ENCODE measurements around the gene FAM168B.
"Not testable (repeated sequence)": the region's sequence is repeated elsewhere in the genome, so short reads cannot be mapped to it uniquely, and the experiment has no call there.

Gene FAM168B

DNA sequence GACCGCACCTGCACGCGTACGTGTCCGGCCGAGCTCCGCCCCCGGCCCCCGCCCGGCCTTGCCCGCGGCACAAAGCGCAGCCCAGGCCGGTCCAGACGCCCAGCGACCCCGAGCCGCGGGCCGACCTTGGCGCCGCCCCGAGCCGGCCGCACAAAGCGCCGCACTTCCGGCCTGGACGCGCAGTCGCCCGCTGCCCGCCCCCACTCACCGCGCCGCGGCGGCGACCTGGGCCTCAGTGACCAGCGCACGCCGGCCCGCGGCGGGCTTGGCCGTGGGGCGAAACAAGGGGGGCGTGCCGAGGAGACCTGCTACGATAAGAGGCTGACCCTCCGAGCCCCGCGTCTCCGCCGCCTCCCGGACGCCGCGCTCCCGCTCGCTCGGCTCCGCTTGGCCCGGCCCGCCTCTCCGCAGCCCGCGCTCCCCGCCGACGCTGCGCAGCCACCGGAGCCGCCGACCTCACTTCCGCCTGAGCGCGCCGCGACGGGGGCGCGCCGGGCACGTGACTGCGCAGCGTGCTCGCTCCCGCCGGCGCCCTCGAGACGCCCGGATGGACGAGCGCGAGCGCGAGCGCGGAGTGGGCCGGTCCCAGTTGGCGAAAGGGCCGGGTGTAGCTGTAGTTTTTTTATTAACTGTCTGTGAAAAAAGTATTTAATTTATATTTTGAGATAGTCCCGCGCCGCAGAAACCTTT lies at the start of gene FAM168B:
FAM168B (minus strand) TSS at position 455 of the 690 bp plus-strand sequence. CDS start 10,814 bp downstream, outside the sequence.
- DNase-seq (ENCODE audit: low read depth) = peak; percentile 53

DNA sequence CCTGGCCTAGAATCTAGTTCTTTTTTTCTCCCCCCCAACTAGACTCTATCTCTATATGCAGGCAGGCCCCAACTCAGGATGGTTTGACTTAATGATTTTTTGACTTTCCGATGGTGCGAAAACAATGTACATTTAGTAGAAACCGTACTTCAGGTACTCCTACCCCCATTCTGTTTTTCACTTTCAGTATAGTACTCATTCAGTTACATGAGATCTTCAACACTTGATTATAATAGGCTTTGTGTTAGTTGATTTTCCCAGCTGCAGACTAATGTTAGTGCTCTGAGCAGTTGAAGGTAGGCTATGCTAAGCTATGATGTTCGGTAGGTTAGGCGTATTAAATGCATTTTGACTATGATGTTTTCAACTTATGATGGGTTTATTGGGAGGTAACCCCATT lies 49.6 kb upstream of the FAM168B start:
- DNase-seq (ENCODE audit: low read depth) = no peak

DNA sequence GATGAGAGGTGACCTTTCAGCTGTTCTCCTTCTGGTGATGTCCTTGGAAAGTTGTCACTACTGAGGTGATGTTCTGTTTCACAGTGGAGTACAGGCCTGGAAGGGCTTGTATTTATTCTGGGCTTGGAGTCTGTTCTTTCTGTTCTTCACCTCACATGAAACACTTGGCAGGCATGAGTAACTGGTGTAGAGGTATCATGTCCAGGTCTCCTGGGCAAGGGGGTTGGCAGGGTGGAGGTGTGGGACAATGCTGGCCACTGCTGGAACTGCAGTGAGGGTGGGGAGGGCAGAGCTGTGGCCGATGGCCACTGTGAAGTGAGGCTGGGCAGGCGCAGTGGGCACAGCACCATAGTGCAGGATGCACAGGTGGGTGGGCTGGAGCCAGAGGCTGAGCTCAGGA lies 47.3 kb upstream of the FAM168B start:
- DNase-seq (ENCODE audit: low read depth) = no peak

DNA sequence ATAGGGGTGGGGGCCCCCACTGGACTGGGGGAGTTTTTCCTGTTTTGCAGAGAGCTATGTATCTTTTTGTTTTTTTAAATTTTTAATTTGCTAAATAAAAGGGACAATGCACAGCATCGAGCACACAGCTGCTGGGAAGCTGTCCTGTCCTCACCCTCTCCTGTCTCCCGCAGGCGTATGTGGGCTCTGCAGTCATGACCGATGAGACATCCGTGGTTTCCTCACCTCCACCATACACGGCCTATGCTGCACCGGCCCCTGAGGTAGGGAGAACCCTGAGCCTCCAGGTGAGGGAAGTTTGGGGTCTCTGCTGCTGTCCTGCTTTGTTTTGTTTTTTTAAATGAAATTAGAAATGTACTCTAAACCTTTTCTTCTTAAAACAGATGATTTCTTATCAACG lies 39.5 kb upstream of the FAM168B start:
- DNase-seq (ENCODE audit: low read depth) = no peak

- DNase-seq (ENCODE audit: low read depth) = no peak
Observed at GRCh38 chr2:131130298-131130596, 37.0 kb upstream of the FAM168B start.

DNA sequence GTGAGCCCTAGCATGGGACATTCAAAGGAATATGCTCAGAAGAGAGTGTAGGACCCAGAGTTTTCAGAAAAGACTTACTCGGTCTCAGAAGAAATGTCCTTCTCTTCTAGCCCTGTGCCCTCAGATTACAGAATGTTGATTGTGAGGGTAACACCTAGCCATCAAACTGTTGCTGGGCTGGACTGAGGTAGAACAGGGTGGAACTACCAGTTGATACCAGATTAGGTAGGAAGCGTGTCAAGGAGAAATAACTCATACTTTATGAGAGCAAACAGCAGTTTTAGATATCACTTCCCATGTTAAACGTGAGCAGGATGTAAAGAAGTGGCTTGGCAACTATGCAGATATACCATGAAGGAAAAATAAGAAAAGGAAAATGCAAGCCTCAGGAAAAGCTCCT lies 34.7 kb upstream of the FAM168B start:
- DNase-seq (ENCODE audit: low read depth) = no peak

DNA sequence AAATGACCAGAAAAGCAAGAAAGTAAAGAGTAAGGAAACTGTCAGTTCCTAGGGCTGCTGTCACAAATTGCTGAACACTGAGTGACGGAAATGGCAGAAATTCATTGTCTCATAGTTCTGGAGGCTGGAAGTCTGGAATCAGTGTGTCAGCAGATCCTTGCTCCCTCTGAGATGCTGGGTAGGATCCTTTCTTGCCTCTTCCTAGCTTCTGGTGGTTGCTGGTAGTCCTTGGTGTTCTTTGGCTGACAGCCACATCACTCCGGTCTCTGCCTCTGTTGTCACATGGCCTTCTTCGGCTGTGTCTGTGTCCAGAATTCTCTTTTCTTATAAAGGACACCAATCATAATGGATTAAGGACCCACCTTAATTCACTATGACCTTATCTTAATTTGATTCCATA lies 33.8 kb upstream of the FAM168B start:
- no peak for DNase-seq (ENCODE audit: low read depth)

DNA sequence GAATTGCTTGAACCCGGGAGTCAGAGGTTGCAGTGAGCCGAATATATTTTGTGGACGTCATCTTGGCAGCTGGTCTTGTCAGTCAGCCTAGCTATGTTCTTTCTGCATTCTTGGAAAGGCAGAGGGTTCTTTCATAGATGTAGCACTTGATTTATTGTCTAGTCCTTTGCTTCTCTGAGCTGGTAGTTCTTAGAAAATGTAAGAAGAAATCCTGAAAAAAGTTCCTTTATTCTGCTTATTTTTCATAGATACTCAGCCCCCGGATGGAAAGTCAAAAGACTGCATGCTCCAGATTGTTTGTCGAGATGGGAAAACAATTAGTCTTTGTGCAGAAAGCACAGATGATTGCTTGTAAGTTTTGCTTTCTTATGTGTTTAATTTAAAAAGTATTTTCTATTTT lies 33.2 kb upstream of the FAM168B start:
- no peak for DNase-seq (ENCODE audit: low read depth)

DNA sequence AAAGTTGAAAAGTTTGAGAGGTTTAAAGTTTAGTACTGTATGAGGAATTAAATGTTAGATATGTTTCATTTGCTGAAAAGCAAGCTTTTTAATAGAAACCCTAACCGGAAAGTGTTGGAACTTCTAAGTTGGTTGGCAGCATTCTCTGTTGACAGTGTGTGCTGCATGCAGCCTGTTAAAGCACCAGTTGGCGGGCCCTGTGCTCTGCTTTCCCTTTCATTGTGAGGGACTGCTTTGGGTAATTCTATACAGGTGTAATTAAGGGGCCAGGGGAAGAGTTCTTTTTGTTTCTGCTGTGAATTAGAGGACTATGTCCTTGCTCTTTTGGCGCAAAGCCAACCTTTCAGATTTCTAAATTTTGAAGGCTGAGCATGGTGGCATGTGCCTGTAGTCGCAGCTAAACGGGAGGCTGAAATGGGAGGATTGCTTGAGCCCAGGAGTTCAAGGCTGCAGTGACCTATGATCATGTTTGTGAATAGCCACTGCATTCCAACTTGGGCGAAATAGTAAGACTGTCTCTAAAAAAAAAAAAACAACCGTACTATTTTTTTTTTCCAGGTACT lies 32.0 kb upstream of the FAM168B start:
- no peak for DNase-seq (ENCODE audit: low read depth)

GRCh38 chr2:131123192-131123591 lies 29.9 kb upstream of the FAM168B start:
- no peak for DNase-seq (ENCODE audit: low read depth)

- DNase-seq (ENCODE audit: low read depth) = no peak
Observed at GRCh38 chr2:131122496-131122895, 29.2 kb upstream of the FAM168B start.

- DNase-seq (ENCODE audit: low read depth) = no peak
Observed at GRCh38 chr2:131121464-131121863, 28.2 kb upstream of the FAM168B start.

- no peak for DNase-seq (ENCODE audit: low read depth)
Observed at GRCh38 chr2:131120815-131121317, 27.6 kb upstream of the FAM168B start.

DNA sequence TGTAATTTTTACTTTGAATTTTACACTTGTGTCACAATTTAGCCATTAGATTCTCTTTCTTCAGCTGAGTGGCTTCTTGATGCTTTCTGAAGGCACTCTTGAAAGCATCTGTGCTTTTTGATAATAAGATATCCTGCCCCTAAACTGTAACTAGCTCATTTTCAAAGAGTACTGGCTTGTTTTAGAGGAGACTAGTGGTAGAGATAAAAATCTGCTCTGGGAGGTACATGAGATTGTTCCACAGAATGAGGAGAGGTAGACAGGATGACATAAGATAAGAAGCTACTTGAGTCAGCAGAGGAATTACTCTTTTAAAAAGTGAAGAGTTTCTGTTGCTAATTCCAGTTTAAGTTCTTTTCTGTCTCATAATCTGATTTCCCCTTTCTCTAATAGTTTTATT lies 22.5 kb upstream of the FAM168B start:
- no peak for DNase-seq (ENCODE audit: low read depth)

DNA sequence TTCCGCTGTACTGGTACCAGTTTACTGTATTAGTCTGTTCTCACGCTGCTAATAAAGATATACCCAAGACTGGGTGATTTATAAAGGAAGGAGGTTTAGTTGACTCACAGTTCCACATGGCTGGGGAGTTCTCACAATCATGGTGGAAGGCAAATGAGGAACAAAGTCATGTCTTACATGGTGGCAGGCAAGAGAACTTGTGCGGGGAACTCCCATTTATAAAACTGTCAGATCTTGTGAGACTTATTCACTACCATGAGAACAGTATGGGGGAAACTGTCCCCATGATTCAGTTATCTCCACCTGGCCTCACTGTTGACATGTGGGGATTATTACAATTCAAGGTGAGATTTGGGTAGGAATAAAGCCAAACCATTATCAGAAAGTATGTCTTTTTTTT lies 21.7 kb upstream of the FAM168B start:
- not testable (repeated sequence) for DNase-seq (ENCODE audit: low read depth)

GRCh38 chr2:131113566-131114227 lies 20.4 kb upstream of the FAM168B start:
- DNase-seq (ENCODE audit: low read depth) = no peak

DNA sequence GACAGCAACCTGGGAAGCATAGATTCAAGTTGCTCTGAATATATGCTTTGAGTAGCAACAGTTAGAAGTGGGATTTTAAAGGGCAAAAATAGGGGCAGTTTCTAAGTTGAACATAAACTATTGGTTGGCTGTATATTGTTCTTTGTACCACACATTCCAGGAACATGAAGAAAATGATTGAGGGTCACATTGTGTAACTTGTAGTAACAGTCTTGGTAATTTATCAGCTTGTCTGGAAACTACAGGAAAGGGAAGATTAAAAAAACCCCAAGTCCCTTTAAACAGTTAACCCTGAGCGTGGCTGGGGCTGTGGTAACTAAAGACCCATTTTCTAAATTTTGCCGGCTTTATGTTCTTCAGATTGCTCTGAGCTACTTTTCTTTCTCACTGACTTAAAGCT lies 19.3 kb upstream of the FAM168B start:
- no peak for DNase-seq (ENCODE audit: low read depth)

DNA sequence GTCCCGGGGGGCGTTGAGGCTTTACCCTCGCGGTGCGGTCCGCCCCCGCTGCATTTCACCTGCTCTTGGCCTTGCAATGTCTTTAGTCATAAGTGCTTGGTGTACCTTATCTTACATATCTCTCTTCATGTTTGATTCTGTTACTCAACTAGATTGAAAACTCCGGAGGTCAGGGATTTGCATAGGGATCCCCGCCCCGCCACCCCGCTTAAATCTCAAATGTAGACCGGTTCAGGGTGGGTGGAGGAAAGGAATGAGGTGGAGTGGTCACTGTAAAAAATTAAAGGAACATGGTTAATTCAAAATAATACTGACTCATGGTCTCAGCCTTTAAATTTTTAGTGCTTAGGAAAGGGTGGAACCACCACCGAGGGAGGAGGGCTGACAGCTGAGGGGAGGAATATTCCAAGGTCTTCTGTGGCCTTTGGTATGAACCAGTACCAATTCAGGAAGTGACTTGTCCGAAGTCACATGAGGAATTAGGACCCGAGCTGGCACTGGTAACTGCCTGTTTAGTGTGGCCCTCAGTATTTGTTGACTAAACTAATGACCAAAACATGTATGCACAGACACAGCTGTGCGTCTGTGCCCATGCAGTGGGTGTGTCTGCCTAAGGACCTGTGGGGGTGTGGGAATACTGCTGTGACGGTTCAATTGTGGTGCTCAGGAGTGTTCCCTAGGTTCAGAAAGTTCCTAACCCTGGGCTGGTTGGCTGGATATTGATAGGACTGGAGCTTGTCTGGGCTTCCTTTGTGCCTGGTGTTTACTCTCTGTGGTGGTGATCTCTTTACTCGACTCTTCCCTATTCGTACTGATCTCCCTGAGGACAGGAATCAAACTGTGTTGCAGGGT lies 12.9 kb upstream of the FAM168B start:
- DNase-seq (ENCODE audit: low read depth) = no peak

DNA sequence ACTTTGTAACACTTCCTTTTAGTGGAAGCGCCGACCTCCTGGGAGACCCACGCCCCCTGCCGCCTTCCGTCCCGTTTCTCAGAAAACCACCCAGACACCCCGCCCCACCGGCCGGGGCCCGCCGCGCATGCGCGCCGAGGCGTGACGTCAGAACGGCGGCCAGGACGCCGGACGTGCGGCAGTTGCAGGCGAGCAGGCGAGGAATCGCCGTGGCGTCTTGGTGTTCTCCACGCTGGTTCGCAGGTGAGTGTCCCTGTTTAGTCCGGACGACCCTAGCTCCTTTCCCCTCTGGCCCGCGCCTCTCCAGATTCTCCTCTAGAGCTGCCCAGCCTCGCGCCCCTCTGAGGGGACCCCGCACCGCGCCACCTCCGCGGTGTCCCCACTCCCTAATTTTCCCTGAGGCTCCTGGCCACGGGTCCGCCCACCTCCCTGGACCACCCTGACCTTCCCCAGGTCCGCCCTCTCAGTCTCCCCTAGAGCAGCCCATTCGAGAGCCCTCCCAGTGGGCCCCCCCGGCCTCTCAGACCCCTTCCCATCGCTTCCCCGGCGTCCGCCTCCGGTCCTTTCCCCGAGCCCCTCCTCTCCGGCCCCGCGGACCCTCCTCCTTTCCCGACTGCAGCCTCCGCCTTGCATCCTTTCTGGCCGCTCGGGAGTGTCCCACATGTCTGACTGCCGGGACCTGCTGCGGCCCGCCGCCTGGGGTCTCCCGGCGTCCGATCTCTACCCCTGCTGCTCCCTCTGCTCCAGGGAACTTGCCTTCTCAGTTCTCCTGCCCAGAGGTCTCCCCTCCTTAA lies 12.1 kb upstream of the FAM168B start, which contains the start of gene PLEKHB2:
PLEKHB2 (plus strand) TSS at position 181 of the 794 bp plus-strand sequence. CDS start 15,606 bp downstream, outside the sequence.
- peak; percentile 50 for DNase-seq (ENCODE audit: low read depth)

- peak; percentile 44 for DNase-seq (ENCODE audit: low read depth)
Observed at GRCh38 chr2:131104487-131105155, 11.4 kb upstream of the FAM168B start.

DNA sequence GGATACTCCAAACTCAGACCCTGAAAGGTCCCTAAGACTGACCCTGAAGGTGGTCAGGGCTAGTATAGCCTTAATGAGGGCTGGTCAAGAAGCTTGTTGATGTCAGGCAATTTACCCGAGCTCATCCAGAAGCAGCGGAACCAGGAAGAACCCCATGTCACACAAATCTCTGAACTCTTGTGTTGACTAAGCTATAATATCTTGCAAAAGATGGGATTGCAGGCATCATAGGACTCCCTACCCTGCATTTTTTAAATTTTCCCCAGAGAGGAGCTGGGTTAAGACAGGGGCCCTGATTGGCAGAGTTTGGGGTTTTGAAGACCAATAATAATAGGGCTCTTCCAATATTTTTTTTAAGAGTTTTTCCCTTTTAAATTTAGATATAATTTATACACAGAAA lies 9.9 kb upstream of the FAM168B start:
- no peak for DNase-seq (ENCODE audit: low read depth)

All from CMK (cell line).